ENCODE results near the gene TAF1C. TPM values are rescaled to one million over a fixed set of nuclear protein-coding genes. Genes with fewer than 3 reads are reported as not detected.

TAF1C gene
- total and polyA plus RNA-seq, 2 of the 8 experiments (the other 6 are each of a cell fraction or from before 2014, with no cell fraction given): 44.6 to 63.8 TPM

- H2AK5ac ChIP-seq (ENCODE audit: low read depth, low read length): no peak overlapping the region
- H2BK12ac ChIP-seq (ENCODE audit: low read depth, low read length): no peak overlapping the region
- H3K79me1 ChIP-seq (ENCODE audit: low read depth, low read length): peaks cover 12% of the 10 kb centered on the region
- ChIA-PET POLR2A (ENCODE audit: partially characterized antibody) (interaction anchor here (2.2 to 5.9 kb wide), 2 partner anchors 8 to 13 kb away, joined by 6 to 35 read pairs; no protein-coding TSS in a partner anchor), CTCF (ENCODE audit: partially characterized antibody) (interaction anchor here (1.4 to 8.9 kb wide), 3 partner anchors 9 to 126 kb away, joined by 3 to 93 read pairs (median 5); no protein-coding TSS in a partner anchor)
- H4K8ac ChIP-seq (ENCODE audit: extremely low read depth, insufficient read depth, low read length): no peak overlapping the region
- no peak overlapping the region for H3K56ac ChIP-seq (replicated peaks; ENCODE audit: insufficient read length, low read depth, low read length)
- peaks cover 0 to 27% of the 10 kb centered on the region in 2 experiments; a peak in 2 of 4 replicates for H3K79me2 ChIP-seq (ENCODE audit: control insufficient read depth in 1 of 2, insufficient read depth in 2 of 2, low read length in 2 of 2)
- peaks cover 11 to 14% of the 10 kb centered on the region in 2 experiments for H4K20me1 ChIP-seq (replicated peaks in 1 of 2; ENCODE audit: control insufficient read depth in 1 of 2, insufficient read depth in 2 of 2, low read length in 2 of 2)
- no peak overlapping the region for H3K4me3 ChIP-seq (ENCODE audit: extremely low read depth in 1 of 4, insufficient read depth in 2 of 4, low read depth in 3 of 4, low read length in 4 of 4)
- H3K23me2 ChIP-seq (ENCODE audit: low read depth, low read length): peaks cover 4% of the 10 kb centered on the region; the same call in 1 of the 2 replicates
- no peak overlapping the region for H3K23ac ChIP-seq (ENCODE audit: insufficient read length)
- H4K91ac ChIP-seq (replicated peaks; ENCODE audit: insufficient read length, low read length): no peak overlapping the region
- peaks cover 0 to 2% (median 0%) of the 10 kb centered on the region in 4 experiments; a peak in 2 of 7 replicates for H3K4me1 ChIP-seq (replicated peaks in 1 of 4; ENCODE audit: control insufficient read depth in 3 of 4, insufficient read depth in 4 of 4, low read length in 3 of 4)
- no peak overlapping the region for H3K4ac ChIP-seq (replicated peaks; ENCODE audit: insufficient read length, low read depth, low read length)
- no peak for FAIRE-seq
- H2BK5ac ChIP-seq (ENCODE audit: low read depth, low read length): no peak overlapping the region
- H2BK120ac ChIP-seq (replicated peaks; ENCODE audit: low read depth, low read length): no peak overlapping the region
- H2BK20ac ChIP-seq (ENCODE audit: low read length): no peak overlapping the region
- no peak overlapping the region for H3K9ac ChIP-seq (replicated peaks in 1 of 4; ENCODE audit: extremely low read depth in 1 of 4, low read depth in 3 of 4, low read length in 3 of 4)
- WGBS, 2 experiments (ENCODE audit: extremely low coverage in 1 of 2, insufficient coverage in 1 of 2, insufficient read length in 1 of 2, insufficient replicate concordance in 2 of 2, low coverage in 1 of 2, low lambda C conversion rate in 2 of 2, missing lambda C conversion rate in 1 of 2): 92% methylated on average over 30 of the region's 41 CpGs; no CpG with 5 or more reads in 1 of the 2 experiments
- H3K36me3 ChIP-seq (ENCODE audit: control insufficient read depth in 2 of 4, insufficient read depth in 4 of 4, low read length in 3 of 4): peaks cover 6 to 48% (median 35%) of the 10 kb centered on the region in 4 experiments
- no peak overlapping the region for H3K4me2 ChIP-seq (ENCODE audit: insufficient read depth in 1 of 2, low read depth in 2 of 2, low read length in 2 of 2)
- DNase-seq (ENCODE audit: low read depth in 1 of 2, low spot score in 2 of 2): no peak
- no peaks in the 10 kb centered on the region for H3K9me3 ChIP-seq (ENCODE audit: insufficient read depth in 2 of 2, low read depth in 1 of 2, low read length in 1 of 2)
- H2BK15ac ChIP-seq (ENCODE audit: low read length): no peak overlapping the region
- TF ChIP-seq RAD21 (IDR thresholded peaks at IDR 0.05 in 1 of 2, conservative IDR thresholded peaks at IDR 0.05 in 1 of 2; ENCODE audit: low read depth in 2 of 2, low read length in 2 of 2): no peak
- TF ChIP-seq HDAC6 (IDR thresholded peaks at IDR 0.05; ENCODE audit: low read depth, low read length): no peak
- TF ChIP-seq CREB1 (IDR thresholded peaks at IDR 0.05): no peak
- TF ChIP-seq PHF8 (conservative IDR thresholded peaks at IDR 0.05; ENCODE audit: low read depth, low read length): no peak
- no peak for TF ChIP-seq TAF7 (optimal IDR thresholded peaks at IDR 0.05; ENCODE audit: borderline replicate concordance, low read depth, low read length)
- H3K18ac ChIP-seq (ENCODE audit: extremely low read depth, low read length): no peak overlapping the region
- no peak overlapping the region for H2AFZ ChIP-seq (ENCODE audit: low read length)
- no peak overlapping the region for H3K27ac ChIP-seq (ENCODE audit: low read depth, low read length)
- no peak overlapping the region for H4K5ac ChIP-seq (ENCODE audit: insufficient read length, low read depth, low read length)
- H3K14ac ChIP-seq (ENCODE audit: insufficient read length): no peak overlapping the region
- no peaks in the 10 kb centered on the region for H3K27me3 ChIP-seq (replicated peaks in 1 of 4; ENCODE audit: control insufficient read depth in 3 of 4, extremely low read depth in 1 of 4, insufficient read depth in 3 of 4, low read length in 3 of 4)
Observed at GRCh38 chr16:84181144-84181915, 5.5 kb downstream of the TAF1C start.
